Effector CD4-positive, alpha-beta T cell (primary cell): ENCODE measurements around the gene MRPL54.

Source experiments
- DNase-seq: peaks from one replicate; pipeline ENCODE4 v3.0.0-alpha.2; 2020

MRPL54 gene

GRCh38 chr19:3770136-3770999 lies 7.9 kb downstream of the MRPL54 start:
- no peak for DNase-seq

GRCh38 chr19:3771000-3771905 lies 8.8 kb downstream of the MRPL54 start:
- no peak for DNase-seq

GRCh38 chr19:3771906-3772455 lies 9.5 kb downstream of the MRPL54 start, which contains the start of gene RAX2:
TSS of gene RAX2 (minus strand) at chr19:3772228. CDS start at chr19:3771742, 486 bp downstream.
- DNase-seq, result no peak

GRCh38 chr19:3773814-3774515 lies 11.5 kb downstream of the MRPL54 start:
- DNase-seq, result no peak

GRCh38 chr19:3774621-3775373 lies 12.3 kb downstream of the MRPL54 start:
- no peak for DNase-seq

- DNase-seq, result no peak
Measured at GRCh38 chr19:3775374-3775711, 12.9 kb downstream of the MRPL54 start.

- DNase-seq, result no peak
Measured at GRCh38 chr19:3775831-3776230, 13.3 kb downstream of the MRPL54 start.

- DNase-seq, result no peak
Measured at GRCh38 chr19:3776479-3777040, 14.1 kb downstream of the MRPL54 start.

- no peak for DNase-seq
Measured at GRCh38 chr19:3778104-3778867, 15.8 kb downstream of the MRPL54 start.

GRCh38 chr19:3778899-3779723 lies 16.6 kb downstream of the MRPL54 start:
- no peak for DNase-seq

- no peak for DNase-seq
Measured at GRCh38 chr19:3780786-3781304, 18.4 kb downstream of the MRPL54 start.

- DNase-seq, result no peak
Measured at GRCh38 chr19:3781603-3782002, 19.1 kb downstream of the MRPL54 start.

GRCh38 chr19:3782330-3782729 lies 19.8 kb downstream of the MRPL54 start:
- no peak for DNase-seq

- no peak for DNase-seq
Measured at GRCh38 chr19:3782903-3783302, 20.4 kb downstream of the MRPL54 start.

- DNase-seq, result no peak
Measured at GRCh38 chr19:3783660-3784584, 21.4 kb downstream of the MRPL54 start.

GRCh38 chr19:3784607-3785450 lies 22.3 kb downstream of the MRPL54 start:
- DNase-seq, result no peak

GRCh38 chr19:3785451-3785937 lies 23.0 kb downstream of the MRPL54 start:
- no peak for DNase-seq
